Right atrium auricular region (tissue), 2 donors: ENCODE measurements around the gene CUL3. TPM values are rescaled to one million over a fixed set of nuclear protein-coding genes. Genes with fewer than 3 reads are reported as not detected.

Experiments
- DNase-seq: peaks from one replicate; pipeline ENCODE4 v3.0.0-alpha.2; 2019; ENCODE audit warnings: low spot score
- H3K27ac ChIP-seq, 2 donors: fragments of 200-600 bp; sonication (generic); 1 replicate in 1 of 2; 2 replicates in 1 of 2; pipeline ENCODE4 v1.5.1; 2016 to 2019
- H3K27me3 ChIP-seq, 2 donors: fragments of 200-600 bp; sonication (generic); one replicate each; pipeline versions ENCODE4 v1.5.1 to v1.6.0; 2017 to 2019
- H3K36me3 ChIP-seq: fragments of 200-600 bp; sonication (generic); one replicate; pipeline ENCODE4 v1.5.1; 2016
- H3K4me1 ChIP-seq, 2 donors: fragments of 200-600 bp; sonication (generic); one replicate each; pipeline versions ENCODE4 v1.5.1 to v1.6.0; 2017 to 2019
- H3K4me3 ChIP-seq, 2 donors: fragments of 200-600 bp; sonication (generic); 1 replicate in 1 of 2; 2 replicates in 1 of 2; pipeline ENCODE4 v1.5.1; 2017 to 2019; ENCODE audit warnings: mild to moderate bottlenecking in 1 of 2, moderate library complexity in 1 of 2
- H3K9me3 ChIP-seq, 2 donors: fragments of 200-600 bp; sonication (generic); one replicate each; pipeline ENCODE4 v1.5.1; 2019
- total RNA-seq, 2 donors: library from RNA; depleted of rRNA; stranded (reverse); fragments of >200 nt; gene quantifications; one replicate each; pipeline ENCODE4 v1.1.0, GENCODE V29; 2016
- TF ChIP-seq, protein P1 (sequence below), 2 donors: fragments of 200-600 bp; sonication (generic); IDR thresholded peaks; one replicate each; pipeline ENCODE4 v1.5.1; 2019; ENCODE audit warnings: antibody characterized with exemption in 2 of 2

The CUL3 gene
- total RNA-seq, 2 donors from 2014 or later: 43.5 to 51.4 TPM

DNA sequence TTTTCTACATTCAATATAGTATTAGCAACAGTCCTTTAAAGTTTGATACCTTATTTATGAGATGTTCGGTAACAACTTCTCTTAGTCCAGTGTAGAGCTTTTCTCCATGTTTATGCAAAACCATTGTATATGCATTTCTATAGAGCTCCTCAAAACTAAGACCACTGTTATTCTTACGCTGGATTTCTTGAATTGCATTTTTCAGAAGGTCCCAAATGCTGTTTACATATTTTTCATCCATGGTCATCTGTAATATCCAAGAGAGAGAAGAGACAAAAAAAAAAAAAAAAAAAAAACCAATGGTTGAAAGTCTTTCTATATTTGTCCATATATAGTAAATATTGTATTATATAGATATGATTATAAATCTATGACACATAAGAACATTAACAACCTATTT, 27.6 kb downstream of the CUL3 start:
- Histone ChIP-seq H3K4me3 (no peak overlapping the region), H3K4me1 (peaks cover 0 to under 1% of the 10 kb centered on the region in 2 donors)

DNA sequence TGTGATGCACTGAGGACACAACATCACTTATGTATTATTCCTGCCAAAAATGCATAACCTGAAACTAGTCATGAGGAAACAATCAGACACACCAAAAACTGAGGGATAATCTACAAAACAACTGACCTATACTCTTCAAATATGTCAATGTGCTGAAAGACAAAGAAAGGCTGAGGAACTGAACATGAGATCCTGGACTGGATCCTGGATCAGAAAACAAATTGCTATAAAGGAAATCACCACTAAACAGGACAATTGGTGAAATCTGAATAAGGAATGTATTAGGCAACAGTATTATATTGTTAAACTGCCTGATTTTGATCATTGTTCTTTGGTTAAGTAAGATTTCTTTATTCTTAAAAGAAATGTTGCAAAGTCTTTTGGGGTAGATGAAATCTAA, 28.8 kb downstream of the CUL3 start:
- Histone ChIP-seq H3K4me3 (no peak overlapping the region), H3K27ac (no peak overlapping the region), H3K36me3 (no peaks in the 10 kb centered on the region), H3K27me3 (no peaks in the 10 kb centered on the region), H3K4me1 (no peaks in the 10 kb centered on the region), H3K9me3 (no peaks in the 10 kb centered on the region)
- no peak for DNase-seq
- TF ChIP-seq, protein P1, sequence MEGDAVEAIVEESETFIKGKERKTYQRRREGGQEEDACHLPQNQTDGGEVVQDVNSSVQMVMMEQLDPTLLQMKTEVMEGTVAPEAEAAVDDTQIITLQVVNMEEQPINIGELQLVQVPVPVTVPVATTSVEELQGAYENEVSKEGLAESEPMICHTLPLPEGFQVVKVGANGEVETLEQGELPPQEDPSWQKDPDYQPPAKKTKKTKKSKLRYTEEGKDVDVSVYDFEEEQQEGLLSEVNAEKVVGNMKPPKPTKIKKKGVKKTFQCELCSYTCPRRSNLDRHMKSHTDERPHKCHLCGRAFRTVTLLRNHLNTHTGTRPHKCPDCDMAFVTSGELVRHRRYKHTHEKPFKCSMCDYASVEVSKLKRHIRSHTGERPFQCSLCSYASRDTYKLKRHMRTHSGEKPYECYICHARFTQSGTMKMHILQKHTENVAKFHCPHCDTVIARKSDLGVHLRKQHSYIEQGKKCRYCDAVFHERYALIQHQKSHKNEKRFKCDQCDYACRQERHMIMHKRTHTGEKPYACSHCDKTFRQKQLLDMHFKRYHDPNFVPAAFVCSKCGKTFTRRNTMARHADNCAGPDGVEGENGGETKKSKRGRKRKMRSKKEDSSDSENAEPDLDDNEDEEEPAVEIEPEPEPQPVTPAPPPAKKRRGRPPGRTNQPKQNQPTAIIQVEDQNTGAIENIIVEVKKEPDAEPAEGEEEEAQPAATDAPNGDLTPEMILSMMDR (IDR thresholded peaks at IDR 0.05): no peak

More for the DNA sequence above, 27.6 kb downstream of the CUL3 start:
- no peaks in the 10 kb centered on the region for H3K36me3 ChIP-seq
- H3K27me3 ChIP-seq: no peaks in the 10 kb centered on the region
- DNase-seq: no peak
- TF ChIP-seq, protein P1 (IDR thresholded peaks at IDR 0.05): no peak
- H3K27ac ChIP-seq: no peak overlapping the region
- H3K9me3 ChIP-seq: no peaks in the 10 kb centered on the region

DNA sequence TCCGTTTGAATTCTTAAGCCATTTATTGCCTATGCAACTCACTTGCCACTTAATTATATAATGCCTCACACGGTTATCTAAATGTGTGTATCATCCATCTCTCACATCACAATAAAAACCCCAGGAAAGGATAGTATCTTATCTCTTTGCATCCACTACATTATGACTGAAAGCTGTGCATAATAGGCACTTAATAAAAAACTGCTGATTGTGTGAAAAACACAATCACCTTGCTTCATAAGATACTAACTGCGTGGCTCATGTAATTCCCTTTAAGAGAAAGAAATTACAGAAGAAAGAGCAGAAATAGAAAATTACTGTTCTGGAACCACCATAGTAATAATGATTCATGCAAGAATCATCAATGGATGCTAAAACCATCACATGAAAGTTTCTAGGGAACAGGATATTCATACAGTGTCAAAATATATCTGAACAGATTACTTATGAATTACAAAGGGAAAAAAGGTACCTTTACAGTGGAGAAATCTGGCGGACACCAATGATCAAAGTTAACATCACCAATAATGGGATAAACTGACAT, 29.3 kb downstream of the CUL3 start:
- no peaks in the 10 kb centered on the region for H3K27me3 ChIP-seq

DNA sequence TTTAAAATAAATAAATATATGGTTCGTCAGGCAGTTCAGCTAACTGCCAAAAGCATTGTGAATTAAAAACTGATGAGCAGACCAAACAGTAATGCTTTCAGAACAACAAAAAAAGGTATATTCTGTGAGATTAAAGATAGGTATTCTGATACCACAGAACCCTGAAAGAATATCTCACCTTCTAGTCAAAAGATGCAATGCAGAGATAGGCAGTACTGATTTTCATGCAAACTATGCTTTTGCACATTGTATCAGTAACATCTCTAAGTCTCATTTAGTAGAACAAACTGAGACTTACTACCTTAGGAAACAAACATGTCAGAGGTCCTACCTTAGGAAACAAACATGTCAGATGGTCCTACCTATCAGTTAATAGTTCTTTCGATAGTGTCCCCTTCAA, 32.4 kb downstream of the CUL3 start:
- Histone ChIP-seq H3K4me3 (no peak overlapping the region), H3K9me3 (no peaks in the 10 kb centered on the region), H3K27ac (no peak overlapping the region), H3K4me1 (no peaks in the 10 kb centered on the region), H3K27me3 (no peaks in the 10 kb centered on the region), H3K36me3 (no peaks in the 10 kb centered on the region)
- no peak for DNase-seq
- TF ChIP-seq, protein P1 (IDR thresholded peaks at IDR 0.05): no peak

More for the DNA sequence above, 29.3 kb downstream of the CUL3 start:
- no peak overlapping the region for H3K27ac ChIP-seq
- no peak for DNase-seq
- no peaks in the 10 kb centered on the region for H3K36me3 ChIP-seq
- no peaks in the 10 kb centered on the region for H3K4me1 ChIP-seq
- H3K4me3 ChIP-seq: no peak overlapping the region
- no peaks in the 10 kb centered on the region for H3K9me3 ChIP-seq
- TF ChIP-seq, protein P1 (IDR thresholded peaks at IDR 0.05): no peak

DNA sequence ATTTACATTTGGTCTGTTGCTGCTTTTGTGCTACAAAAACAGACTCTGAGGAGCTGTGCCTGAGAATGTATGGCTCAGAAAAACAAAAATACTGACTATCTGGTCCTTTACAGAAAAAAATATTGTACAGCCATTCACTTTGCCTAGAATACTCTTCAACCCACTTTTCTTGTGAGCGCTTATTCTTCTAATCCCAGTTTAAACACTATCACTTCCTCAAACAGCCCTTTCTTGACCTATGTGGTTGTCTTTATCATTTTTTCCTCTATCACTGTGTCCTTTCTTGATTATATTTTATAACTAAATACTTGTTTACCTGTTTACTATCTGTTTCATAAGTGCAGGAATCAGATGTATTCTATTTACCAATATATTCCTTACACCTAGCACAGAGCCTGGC, 33.5 kb downstream of the CUL3 start:
- H3K36me3 ChIP-seq: no peaks in the 10 kb centered on the region
- no peak overlapping the region for H3K27ac ChIP-seq
- no peak overlapping the region for H3K4me3 ChIP-seq
- peaks cover 0 to 5% of the 10 kb centered on the region in 2 donors for H3K4me1 ChIP-seq
- H3K9me3 ChIP-seq: no peaks in the 10 kb centered on the region
- DNase-seq: no peak
- TF ChIP-seq, protein P1 (IDR thresholded peaks at IDR 0.05): no peak
- H3K27me3 ChIP-seq: no peaks in the 10 kb centered on the region

DNA sequence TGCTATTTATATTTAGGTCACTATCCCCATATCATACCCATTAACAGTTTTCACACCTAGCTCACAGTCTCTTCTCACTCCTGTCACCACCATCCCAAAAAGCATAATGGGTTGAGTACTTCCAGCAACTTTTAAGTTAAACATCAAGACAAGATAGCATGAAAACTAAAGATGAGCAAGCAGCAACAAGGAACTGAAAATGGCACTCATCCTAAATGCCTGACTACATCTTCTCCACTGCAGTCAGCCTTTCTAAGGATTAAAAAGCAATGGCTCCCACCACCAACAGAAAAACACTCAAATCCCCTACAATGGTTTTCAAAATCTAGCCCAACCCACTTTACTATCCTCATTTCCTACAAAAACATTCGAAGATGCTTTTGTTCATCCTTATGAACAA, 38.2 kb downstream of the CUL3 start:
- no peak for DNase-seq
- Histone ChIP-seq H3K36me3 (no peaks in the 10 kb centered on the region), H3K4me3 (no peak overlapping the region), H3K27me3 (no peaks in the 10 kb centered on the region), H3K9me3 (no peaks in the 10 kb centered on the region), H3K4me1 (peaks cover 0 to 20% of the 10 kb centered on the region in 2 donors), H3K27ac (no peak overlapping the region)
- TF ChIP-seq, protein P1 (IDR thresholded peaks at IDR 0.05): no peak
